NCI-H2227 (cell line): ENCODE data around the gene MDM4.
"Not testable (repeated sequence)": the region's sequence is repeated elsewhere in the genome, so short reads cannot be mapped to it uniquely, and the experiment has no call there.

Experiments
- DNase-seq: peaks from one replicate; lab custom pipeline; 2025; ENCODE audit not compliant: unreplicated experiment; lab: John Stamatoyannopoulos, UW

Gene MDM4

GRCh38 chr1:204513117-204513716 is 3.0 kb upstream of the MDM4 start:
- DNase-seq, result no peak

DNA sequence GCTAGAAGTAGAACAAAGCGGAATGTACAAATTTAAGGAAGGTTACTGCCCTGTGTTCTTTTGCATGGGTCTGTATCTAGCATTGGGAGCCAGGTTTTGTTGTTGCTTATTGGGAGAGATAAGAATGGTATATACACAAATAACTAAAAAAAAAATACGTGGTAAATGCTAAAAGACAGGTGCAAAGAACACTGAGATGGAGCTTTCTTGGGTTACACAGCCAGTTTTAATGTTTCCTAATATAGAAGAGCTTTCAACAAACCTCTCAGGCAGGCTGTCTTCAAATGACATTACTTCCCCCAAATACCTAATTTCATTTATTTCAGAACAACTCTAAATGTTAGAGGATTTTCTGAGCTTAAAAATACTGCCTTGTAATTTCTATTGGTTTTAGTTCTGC is 1.4 kb upstream of the MDM4 start:
- DNase-seq, result no peak

- not testable (repeated sequence) for DNase-seq
These were observed 1.2 kb downstream of the MDM4 start for GRCh38 chr1:204517382-204517781.

GRCh38 chr1:204520834-204521709 is 4.9 kb downstream of the MDM4 start:
- DNase-seq, result no peak

DNA sequence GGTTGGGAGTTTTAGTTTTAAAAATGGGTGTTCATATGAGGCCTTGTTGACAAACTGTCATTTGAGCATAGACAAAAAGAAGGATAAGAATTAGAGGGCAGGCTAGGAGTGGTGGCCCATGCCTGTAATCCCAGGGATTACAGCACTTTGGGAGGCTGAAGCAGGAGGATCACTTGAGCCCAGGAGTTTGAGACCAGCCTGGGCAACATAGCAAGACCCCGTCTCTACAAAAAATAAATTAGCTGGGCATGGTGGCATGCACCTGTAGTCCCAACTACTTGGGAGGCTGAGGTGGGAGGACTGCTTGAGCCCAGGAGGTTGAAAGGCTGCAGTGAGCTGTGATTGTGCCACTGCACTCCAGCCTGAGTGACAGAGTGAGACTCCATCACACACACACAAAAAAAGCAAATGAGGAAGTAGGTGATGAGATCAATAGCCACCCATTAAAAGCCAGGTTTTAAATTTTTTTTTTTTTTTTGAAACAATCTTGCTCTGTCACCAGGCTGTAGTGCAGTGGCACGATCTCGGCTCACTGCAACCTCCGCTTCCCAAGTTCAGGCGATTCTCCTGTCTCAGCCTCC is 5.8 kb downstream of the MDM4 start:
- DNase-seq, result not testable (repeated sequence)

DNA sequence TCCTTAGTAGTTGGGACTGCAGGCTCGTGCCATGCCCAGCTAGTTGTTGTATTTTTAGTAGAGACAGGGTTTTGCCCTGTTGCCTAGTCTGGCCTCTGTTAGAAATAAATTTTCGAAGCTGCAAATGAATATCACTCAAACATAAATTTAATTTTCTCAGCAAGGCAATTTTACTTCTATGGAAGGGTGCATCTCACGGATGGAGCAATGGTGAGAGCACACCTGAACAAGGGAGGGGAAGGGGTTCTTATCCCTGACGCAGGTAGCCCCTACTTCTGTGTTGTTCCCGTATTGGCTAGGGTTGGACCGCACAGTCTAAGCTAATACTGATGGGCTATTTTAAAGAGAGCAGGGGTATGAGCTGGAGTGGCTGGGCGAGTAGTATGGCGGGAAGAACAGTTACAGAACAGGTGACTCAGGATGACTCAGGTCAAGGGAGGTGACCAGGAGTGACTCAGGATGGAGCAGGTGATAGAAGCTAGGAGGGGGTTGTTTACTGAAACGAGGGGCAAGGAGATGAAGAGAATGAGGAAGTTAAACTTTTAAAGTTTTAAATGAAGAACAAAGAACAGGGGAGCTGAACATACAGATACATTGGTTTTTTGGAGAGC is 7.5 kb downstream of the MDM4 start:
- DNase-seq, result no peak

DNA sequence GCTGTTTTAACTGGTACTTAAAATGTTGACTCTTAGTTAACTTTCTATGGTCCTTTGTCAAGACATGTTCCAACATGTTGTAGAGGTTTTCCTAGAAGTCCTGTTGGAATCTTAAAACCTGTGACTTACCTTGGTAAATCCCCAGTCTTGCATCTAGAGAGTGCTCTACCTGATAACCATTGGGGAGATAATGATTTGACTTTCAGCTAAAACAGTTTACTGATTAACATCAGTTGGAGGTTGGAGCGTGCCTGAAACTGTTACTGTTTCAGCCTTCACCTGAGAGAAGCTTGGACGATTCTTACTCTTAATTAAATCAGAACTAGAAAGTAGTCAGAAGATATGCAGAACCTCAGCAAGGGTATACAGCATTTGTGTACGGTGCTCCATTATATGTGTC is 8.8 kb downstream of the MDM4 start:
- DNase-seq, result no peak

GRCh38 chr1:204528241-204528640 is 12.0 kb downstream of the MDM4 start:
- DNase-seq, result no peak

DNA sequence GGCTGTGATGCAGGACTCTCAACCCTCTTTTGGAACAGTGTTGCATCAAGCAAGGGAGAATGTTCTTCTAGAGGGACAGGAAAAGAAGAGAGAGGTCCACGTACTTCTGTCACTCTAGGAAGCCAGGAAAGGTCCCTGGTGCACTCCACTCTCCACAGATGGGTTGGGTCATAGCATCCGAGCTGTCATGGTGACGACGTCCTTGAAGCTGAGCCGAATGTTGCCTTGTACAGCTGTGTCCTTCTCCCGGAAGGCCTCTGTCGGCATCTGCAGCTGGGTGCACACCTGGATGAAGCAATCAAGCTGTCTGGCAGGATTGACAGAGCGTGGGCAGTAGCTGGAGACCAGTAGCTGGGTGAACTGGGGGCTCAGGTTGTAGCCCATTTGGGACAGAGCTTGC is 12.5 kb downstream of the MDM4 start:
- DNase-seq, result no peak

GRCh38 chr1:204529371-204529895 is 13.2 kb downstream of the MDM4 start:
- no peak for DNase-seq

- no peak for DNase-seq
These were observed 14.7 kb downstream of the MDM4 start for GRCh38 chr1:204530932-204531331.

GRCh38 chr1:204532832-204533231 is 16.6 kb downstream of the MDM4 start:
- DNase-seq, result no peak

- DNase-seq, result no peak
These were observed 25.4 kb downstream of the MDM4 start for GRCh38 chr1:204541626-204542025.

- no peak for DNase-seq
These were observed 28.1 kb downstream of the MDM4 start for GRCh38 chr1:204544321-204544720.

- no peak for DNase-seq
These were observed 29.0 kb downstream of the MDM4 start for GRCh38 chr1:204545202-204545601.

GRCh38 chr1:204545881-204546280 is 29.7 kb downstream of the MDM4 start:
- no peak for DNase-seq

DNA sequence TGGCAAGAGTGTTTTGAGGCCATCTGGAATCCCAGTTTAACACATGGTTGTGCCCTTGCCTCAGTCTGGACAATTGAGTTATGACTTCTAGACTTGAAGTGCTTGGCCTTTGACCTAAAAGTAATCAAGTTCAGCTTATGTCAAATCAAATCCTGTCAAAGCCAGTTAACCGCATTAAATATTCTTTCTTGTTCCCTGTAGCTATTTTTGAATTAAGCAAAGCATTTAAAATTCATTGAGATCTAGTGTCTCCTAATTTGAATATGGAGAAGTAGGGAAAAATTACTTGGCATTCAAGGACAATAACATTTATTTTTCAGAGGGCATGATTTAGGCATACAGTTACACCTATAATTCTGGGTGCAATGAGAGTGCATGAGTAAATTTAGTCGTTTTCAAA is 32.1 kb downstream of the MDM4 start:
- DNase-seq, result no peak

DNA sequence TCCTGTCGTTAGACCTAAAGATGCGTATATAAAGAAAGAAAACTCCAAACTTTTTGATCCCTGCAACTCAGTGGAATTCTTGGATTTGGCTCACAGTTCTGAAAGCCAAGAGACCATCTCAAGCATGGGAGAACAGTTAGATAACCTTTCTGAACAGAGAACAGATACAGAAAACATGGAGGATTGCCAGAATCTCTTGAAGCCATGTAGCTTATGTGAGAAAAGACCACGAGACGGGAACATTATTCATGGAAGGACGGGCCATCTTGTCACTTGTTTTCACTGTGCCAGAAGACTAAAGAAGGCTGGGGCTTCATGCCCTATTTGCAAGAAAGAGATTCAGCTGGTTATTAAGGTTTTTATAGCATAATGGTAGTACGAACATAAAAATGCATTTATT is 33.1 kb downstream of the MDM4 start:
- DNase-seq, result no peak

DNA sequence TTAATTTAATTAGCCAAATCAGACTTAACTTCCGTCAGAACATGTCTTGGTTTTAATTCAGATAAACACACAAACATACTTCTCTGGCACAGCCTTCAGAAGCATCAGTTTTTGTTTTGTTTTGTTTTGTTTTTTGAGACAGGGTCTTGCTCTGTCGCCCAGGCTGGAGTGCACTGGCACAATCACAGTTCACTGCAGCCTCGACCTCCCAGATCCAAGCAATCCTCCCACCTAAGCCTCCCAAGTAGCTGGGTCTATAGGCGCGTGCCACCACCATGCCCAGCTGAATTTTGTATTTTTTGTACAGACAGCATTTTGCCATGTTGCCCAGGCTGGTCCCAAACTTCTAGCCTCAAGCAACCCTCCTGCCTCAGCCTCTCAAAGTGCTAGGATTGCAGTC is 34.7 kb downstream of the MDM4 start:
- no peak for DNase-seq

GRCh38 chr1:204556458-204557052 is 40.3 kb downstream of the MDM4 start:
- no peak for DNase-seq

DNA sequence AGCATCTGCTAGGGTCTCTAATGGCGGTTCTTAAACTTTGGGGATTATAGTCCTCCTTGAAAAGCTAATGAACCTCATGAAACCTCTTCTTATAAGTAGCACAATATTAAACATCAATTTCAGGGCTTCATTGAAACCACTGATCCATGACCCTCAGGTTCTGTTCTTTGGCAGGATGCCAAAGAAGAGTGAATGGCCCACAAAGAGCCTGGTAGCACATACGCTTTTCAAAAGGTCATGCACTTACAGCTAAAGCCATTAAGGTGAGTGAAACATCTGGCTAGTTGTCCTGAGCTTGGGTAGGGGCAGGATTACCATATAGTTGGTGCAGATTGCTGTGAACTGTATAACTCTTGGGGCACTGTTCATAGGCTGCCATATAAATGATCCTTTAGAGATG is 42.3 kb downstream of the MDM4 start:
- peak; percentile 65 for DNase-seq
